Progenitor cell of endocrine pancreas (in vitro differentiated cells): ENCODE measurements around the gene STK39. TPM values are rescaled to one million over a fixed set of nuclear protein-coding genes. Genes with fewer than 3 reads are reported as not detected.

Experiments used
- DNase-seq: peaks from one replicate; pipeline ENCODE4 v3.0.0; 2021; ENCODE audit warnings: low spot score; ENCODE audit not compliant: unreplicated experiment
- H3K27ac Mint-ChIP-seq: 2 replicates; pipeline ENCODE4 v1.8.0; 2021; ENCODE audit warnings: mild to moderate bottlenecking, moderate library complexity, mixed read lengths
- H3K27me3 Mint-ChIP-seq: 2 replicates; pipeline ENCODE4 v1.8.0; 2021; ENCODE audit warnings: mixed read lengths
- H3K36me3 Mint-ChIP-seq: 2 replicates; pipeline ENCODE4 v1.8.0; 2022; ENCODE audit warnings: mixed read lengths; ENCODE audit not compliant: insufficient read depth
- H3K4me1 Mint-ChIP-seq: 2 replicates; pipeline ENCODE4 v1.8.0; 2021; ENCODE audit warnings: low read depth, mixed read lengths
- H3K4me3 Mint-ChIP-seq: 2 replicates; pipeline ENCODE4 v1.8.0; 2021; ENCODE audit warnings: low read depth, mild to moderate bottlenecking, moderate library complexity, mixed read lengths
- H3K9me3 Mint-ChIP-seq: 2 replicates; pipeline ENCODE4 v1.8.0; 2021; ENCODE audit warnings: low read depth, mixed read lengths
- total RNA-seq: library from RNA; stranded (reverse); gene quantifications from 2 replicates; pipeline ENCODE4 v1.2.1, GENCODE V29; 2021
- TF ChIP-seq, protein P1 (sequence below): fragments of 200-600 bp; sonication (generic); IDR thresholded peaks from one replicate; pipeline ENCODE4 v1.5.0; 2021; ENCODE audit warnings: antibody characterized with exemption, mild to moderate bottlenecking; ENCODE audit not compliant: unreplicated experiment

The STK39 gene
- total RNA-seq, 1 donor from 2014 or later = 22.9 TPM

DNA sequence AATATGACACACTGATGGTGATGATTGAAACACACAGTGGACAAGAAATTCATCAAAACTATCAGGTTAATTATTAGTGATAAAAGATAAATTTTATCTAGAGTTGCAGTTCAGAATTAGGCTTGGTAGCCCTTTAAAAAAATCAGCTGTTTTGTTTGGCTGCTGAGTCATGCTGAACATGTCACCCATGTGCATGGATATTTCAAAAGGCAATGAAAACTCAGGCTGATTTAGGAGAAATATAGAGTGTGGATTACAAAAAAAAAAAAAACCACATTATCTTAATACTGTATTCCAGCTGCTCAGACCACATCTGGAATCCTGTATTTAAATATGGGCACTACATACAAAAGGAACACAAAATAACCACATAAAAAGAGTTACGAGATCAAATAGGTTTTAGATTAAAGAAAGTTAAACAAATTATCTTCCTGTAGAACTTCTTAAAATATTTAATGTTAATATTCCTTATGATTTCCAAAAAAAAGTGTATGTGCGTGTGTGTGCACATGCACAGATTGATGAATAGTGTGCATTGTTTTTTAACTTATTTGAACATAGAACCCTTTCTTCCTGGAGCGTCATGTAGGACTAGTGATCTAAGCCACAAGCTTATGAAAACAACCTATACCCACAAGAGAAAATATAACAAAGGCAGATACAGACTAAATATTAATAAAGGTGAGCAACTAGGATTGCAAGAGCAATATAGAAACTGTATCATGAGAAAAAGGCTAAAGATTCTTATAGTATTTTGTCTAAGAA, 186.2 kb downstream of the STK39 start:
- Mint-ChIP-seq H3K9me3 (peaks cover 2% of the 10 kb centered on the region), H3K36me3 (peaks cover 26% of the 10 kb centered on the region), H3K27ac (no peak overlapping the region), H3K4me3 (no peak overlapping the region), H3K27me3 (no peaks in the 10 kb centered on the region), H3K4me1 (peaks cover 17% of the 10 kb centered on the region)
- no peak for DNase-seq
- TF ChIP-seq, protein P1, sequence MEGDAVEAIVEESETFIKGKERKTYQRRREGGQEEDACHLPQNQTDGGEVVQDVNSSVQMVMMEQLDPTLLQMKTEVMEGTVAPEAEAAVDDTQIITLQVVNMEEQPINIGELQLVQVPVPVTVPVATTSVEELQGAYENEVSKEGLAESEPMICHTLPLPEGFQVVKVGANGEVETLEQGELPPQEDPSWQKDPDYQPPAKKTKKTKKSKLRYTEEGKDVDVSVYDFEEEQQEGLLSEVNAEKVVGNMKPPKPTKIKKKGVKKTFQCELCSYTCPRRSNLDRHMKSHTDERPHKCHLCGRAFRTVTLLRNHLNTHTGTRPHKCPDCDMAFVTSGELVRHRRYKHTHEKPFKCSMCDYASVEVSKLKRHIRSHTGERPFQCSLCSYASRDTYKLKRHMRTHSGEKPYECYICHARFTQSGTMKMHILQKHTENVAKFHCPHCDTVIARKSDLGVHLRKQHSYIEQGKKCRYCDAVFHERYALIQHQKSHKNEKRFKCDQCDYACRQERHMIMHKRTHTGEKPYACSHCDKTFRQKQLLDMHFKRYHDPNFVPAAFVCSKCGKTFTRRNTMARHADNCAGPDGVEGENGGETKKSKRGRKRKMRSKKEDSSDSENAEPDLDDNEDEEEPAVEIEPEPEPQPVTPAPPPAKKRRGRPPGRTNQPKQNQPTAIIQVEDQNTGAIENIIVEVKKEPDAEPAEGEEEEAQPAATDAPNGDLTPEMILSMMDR = no peak

DNA sequence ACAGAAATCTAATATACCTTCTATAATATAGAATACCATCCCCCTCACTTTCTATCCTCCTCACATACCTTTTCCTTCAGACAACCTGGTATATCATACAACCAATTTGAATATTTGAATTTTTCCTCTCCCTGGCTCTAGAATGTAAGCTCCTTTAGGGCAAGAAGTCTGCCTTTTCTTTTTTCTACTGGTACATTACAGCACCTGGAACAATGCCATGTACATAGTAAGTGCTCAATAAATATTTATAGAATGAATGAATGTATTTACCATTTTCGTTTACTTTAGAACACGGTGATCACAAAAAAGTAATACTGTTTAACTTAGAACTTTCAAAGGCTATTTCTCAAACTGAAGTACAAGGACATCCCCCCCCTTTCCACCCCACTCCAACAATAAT, 187.6 kb downstream of the STK39 start:
- TF ChIP-seq, protein P1 = no peak
- Mint-ChIP-seq H3K4me1 (peaks cover 19% of the 10 kb centered on the region), H3K9me3 (peaks cover 2% of the 10 kb centered on the region), H3K27ac (no peak overlapping the region), H3K27me3 (no peaks in the 10 kb centered on the region), H3K36me3 (peaks cover 20% of the 10 kb centered on the region), H3K4me3 (no peak overlapping the region)
- no peak for DNase-seq

DNA sequence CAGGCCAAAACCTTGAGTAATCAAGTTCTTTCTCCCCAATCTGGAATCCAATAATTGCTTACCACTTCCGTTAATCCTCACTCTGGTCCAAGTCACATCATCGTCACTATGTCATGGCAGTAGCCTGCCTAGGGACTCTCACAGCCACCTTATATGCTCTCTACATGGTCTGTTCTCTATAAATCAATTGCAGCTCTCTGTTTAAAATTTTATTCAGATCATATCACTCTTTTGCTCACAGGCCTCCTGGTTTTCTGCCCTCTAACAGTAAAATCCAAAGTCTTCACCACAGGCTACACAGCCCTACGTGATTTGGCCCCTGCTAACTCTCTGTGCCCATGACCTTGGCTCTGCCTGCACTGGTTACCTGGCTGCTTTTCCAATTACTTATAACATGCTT, 188.7 kb downstream of the STK39 start:
- TF ChIP-seq, protein P1 = no peak
- Mint-ChIP-seq H3K27ac (no peak overlapping the region), H3K4me3 (no peak overlapping the region), H3K27me3 (no peaks in the 10 kb centered on the region), H3K4me1 (peaks cover 17% of the 10 kb centered on the region), H3K36me3 (peaks cover 17% of the 10 kb centered on the region), H3K9me3 (peaks cover 2% of the 10 kb centered on the region)
- no peak for DNase-seq

- peaks cover 8% of the 10 kb centered on the region for H3K36me3 Mint-ChIP-seq
- H3K4me3 Mint-ChIP-seq = no peak overlapping the region
- H3K27ac Mint-ChIP-seq = no peak overlapping the region
- peaks cover 2% of the 10 kb centered on the region for H3K9me3 Mint-ChIP-seq
- TF ChIP-seq, protein P1 = no peak
- H3K27me3 Mint-ChIP-seq = no peaks in the 10 kb centered on the region
- H3K4me1 Mint-ChIP-seq = peaks cover 13% of the 10 kb centered on the region
- DNase-seq = no peak
These were observed 191.1 kb downstream of the STK39 start for GRCh38 chr2:168056242-168056787.

GRCh38 chr2:168054657-168055056, 192.7 kb downstream of the STK39 start:
- Mint-ChIP-seq H3K4me1 (peaks cover 6% of the 10 kb centered on the region), H3K36me3 (peaks cover under 1% of the 10 kb centered on the region), H3K9me3 (no peaks in the 10 kb centered on the region), H3K4me3 (no peak overlapping the region), H3K27me3 (no peaks in the 10 kb centered on the region), H3K27ac (no peak overlapping the region)
- no peak for DNase-seq
- TF ChIP-seq, protein P1 = no peak
